Measurements from ENCODE around the gene CDKN2D.

DNA sequence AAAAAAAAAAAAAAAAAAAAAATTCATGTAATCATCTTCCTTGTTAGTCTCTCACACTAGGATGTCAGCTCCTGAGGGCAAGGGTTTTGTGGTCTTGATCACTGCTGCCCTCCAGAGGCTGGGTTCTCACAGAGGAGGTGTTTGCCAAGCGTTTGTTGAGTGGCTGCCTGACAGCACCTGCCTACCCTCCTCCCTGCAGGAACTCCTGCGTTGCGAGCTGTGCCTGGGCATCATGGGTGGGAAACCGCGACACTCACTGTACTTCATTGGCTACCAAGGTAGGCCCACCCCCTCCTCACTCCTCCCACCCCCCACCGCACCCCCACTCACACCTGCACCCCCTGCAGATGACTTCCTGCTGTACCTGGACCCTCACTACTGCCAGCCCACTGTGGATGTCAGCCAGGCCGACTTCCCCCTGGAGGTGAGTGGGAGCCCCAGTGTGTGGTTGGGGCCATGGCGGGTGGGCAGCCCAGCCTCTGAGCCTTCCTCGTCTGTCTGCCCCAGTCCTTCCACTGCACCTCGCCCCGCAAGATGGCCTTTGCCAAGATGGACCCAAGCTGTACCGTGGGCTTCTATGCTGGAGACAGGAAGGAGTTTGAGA lies 17.0 kb downstream of the CDKN2D start:
- TF ChIP-seq, protein P1, sequence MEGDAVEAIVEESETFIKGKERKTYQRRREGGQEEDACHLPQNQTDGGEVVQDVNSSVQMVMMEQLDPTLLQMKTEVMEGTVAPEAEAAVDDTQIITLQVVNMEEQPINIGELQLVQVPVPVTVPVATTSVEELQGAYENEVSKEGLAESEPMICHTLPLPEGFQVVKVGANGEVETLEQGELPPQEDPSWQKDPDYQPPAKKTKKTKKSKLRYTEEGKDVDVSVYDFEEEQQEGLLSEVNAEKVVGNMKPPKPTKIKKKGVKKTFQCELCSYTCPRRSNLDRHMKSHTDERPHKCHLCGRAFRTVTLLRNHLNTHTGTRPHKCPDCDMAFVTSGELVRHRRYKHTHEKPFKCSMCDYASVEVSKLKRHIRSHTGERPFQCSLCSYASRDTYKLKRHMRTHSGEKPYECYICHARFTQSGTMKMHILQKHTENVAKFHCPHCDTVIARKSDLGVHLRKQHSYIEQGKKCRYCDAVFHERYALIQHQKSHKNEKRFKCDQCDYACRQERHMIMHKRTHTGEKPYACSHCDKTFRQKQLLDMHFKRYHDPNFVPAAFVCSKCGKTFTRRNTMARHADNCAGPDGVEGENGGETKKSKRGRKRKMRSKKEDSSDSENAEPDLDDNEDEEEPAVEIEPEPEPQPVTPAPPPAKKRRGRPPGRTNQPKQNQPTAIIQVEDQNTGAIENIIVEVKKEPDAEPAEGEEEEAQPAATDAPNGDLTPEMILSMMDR (IDR thresholded peaks at IDR 0.05), result no peak
- TF ChIP-seq EP300 (IDR thresholded peaks at IDR 0.05), result no peak
